SK-N-SH (cell line): ENCODE measurements around the gene PRKAB1. TPM values are rescaled to one million over a fixed set of nuclear protein-coding genes. Genes with fewer than 3 reads are reported as not detected.

Experiments
- CTCF ChIA-PET: fragments of 300-600, 350-600 bp; formaldehyde crosslinking; extraction: SDS; loops from one replicate; lab custom pipeline; 2021; lab: Yijun Ruan, JAX
- POLR2A ChIA-PET: fragments of 350-600 bp; sonication (Branson Sonifier 250); formaldehyde crosslinking; extraction: SDS; loops from one replicate; lab custom pipeline; 2020; ENCODE audit warnings: antibody characterized with exemption, inconsistent platforms; lab: Yijun Ruan, JAX
- DNase-seq: peaks from one replicate; pipeline ENCODE4 v3.0.0; 2012
- H2AFZ ChIP-seq: fragments of 200-600 bp; sonication (generic); 2 replicates; pipeline ENCODE4 v1.8.1; 2016; ENCODE audit warnings: antibody characterized with exemption, mild to moderate bottlenecking, low read depth
- H3F3A ChIP-seq: fragments of 200-600 bp; sonication (generic); replicated peaks from 2 replicates; pipeline ENCODE3; 2016; ENCODE audit warnings: antibody characterized with exemption, mild to moderate bottlenecking; ENCODE audit not compliant: insufficient read depth
- H3K27ac ChIP-seq, 2 experiments: fragments of 200-500 bp in 1 of 2; fragments of 200-600 bp in 1 of 2; sonication (Bioruptor generic) in 1 of 2; sonication (generic), shearing (Covaris generic) in 1 of 2; 2 replicates each; pipeline versions ENCODE4 v1.5.1 to v1.6.1; 2014 to 2016; ENCODE audit warnings: low read depth in 2 of 2, inconsistent platforms in 1 of 2, low read length in 1 of 2, mild to moderate bottlenecking in 1 of 2, mixed read lengths in 1 of 2
- H3K27me3 ChIP-seq: fragments of 200-600 bp; sonication (generic), shearing (Covaris generic); 2 replicates; pipeline ENCODE4 v1.6.1; 2016; ENCODE audit warnings: mixed run types; ENCODE audit not compliant: insufficient read depth
- H3K36me3 ChIP-seq, 2 experiments: fragments of 200-500 bp in 1 of 2; fragments of 200-600 bp in 1 of 2; sonication (Bioruptor generic) in 1 of 2; sonication (generic) in 1 of 2; replicated peaks in 1 of 2; 2 replicates each; pipeline versions ENCODE3 to v1.5.1; 2014 to 2016; ENCODE audit warnings: low read length in 1 of 2, mild to moderate bottlenecking in 1 of 2; ENCODE audit not compliant: insufficient read depth in 2 of 2, control insufficient read depth in 1 of 2
- H3K4me1 ChIP-seq, 2 experiments: fragments of 200-500 bp in 1 of 2; fragments of 200-600 bp in 1 of 2; sonication (Bioruptor generic) in 1 of 2; sonication (generic), shearing (Covaris generic) in 1 of 2; 2 replicates each; pipeline versions ENCODE4 v1.5.1 to v1.6.1; 2014 to 2016; ENCODE audit warnings: low read depth in 1 of 2, low read length in 1 of 2, mixed run types in 1 of 2; ENCODE audit not compliant: insufficient read depth in 2 of 2, control insufficient read depth in 1 of 2
- H3K4me2 ChIP-seq: fragments of 200-600 bp; sonication (generic), shearing (Covaris generic); 2 replicates; pipeline ENCODE4 v1.6.1; 2017; ENCODE audit warnings: mixed run types
- H3K4me3 ChIP-seq, 2 experiments: fragments of 200-500 bp in 1 of 2; fragments of 200-600 bp in 1 of 2; sonication (Bioruptor generic) in 1 of 2; sonication (generic), shearing (Covaris generic) in 1 of 2; 2 replicates each; pipeline versions ENCODE4 v1.5.1 to v1.8.1; 2014 to 2016; ENCODE audit warnings: low read depth in 2 of 2, inconsistent platforms in 1 of 2, low read length in 1 of 2, mild to moderate bottlenecking in 1 of 2, mixed read lengths in 1 of 2, moderate library complexity in 1 of 2
- H3K79me2 ChIP-seq: fragments of 200-600 bp; sonication (generic); 2 replicates; pipeline ENCODE4 v1.8.1; 2017; ENCODE audit warnings: mild to moderate bottlenecking; ENCODE audit not compliant: insufficient read depth
- H3K9ac ChIP-seq: fragments of 200-600 bp; sonication (generic); 2 replicates; pipeline ENCODE4 v1.6.1; 2017; ENCODE audit warnings: mixed run types
- H3K9me2 ChIP-seq: fragments of 200-600 bp; sonication (generic); 2 replicates; pipeline ENCODE4 v1.6.1; 2017; ENCODE audit warnings: mixed run types
- H3K9me3 ChIP-seq: fragments of 200-600 bp; sonication (generic); 2 replicates; pipeline ENCODE4 v1.6.1; 2017; ENCODE audit warnings: mixed run types, mild to moderate bottlenecking, moderate library complexity
- H4K20me1 ChIP-seq: fragments of 200-600 bp; sonication (generic); 2 replicates; pipeline ENCODE4 v1.6.1; 2017; ENCODE audit warnings: mild to moderate bottlenecking, mixed run types; ENCODE audit not compliant: insufficient read depth
- EZH2phosphoT487 ChIP-seq: fragments of 200-600 bp; sonication (generic); IDR thresholded peaks from 2 replicates; pipeline ENCODE4 v1.6.1; 2017; ENCODE audit warnings: low read depth, mixed run types, mild to moderate bottlenecking, antibody characterized with exemption, moderate library complexity, borderline replicate concordance
- FOXJ3 ChIP-seq: sonication (generic); formaldehyde crosslinking; IDR thresholded peaks from 2 replicates; pipeline ENCODE4 v1.5.1; 2020; ENCODE audit warnings: mild to moderate bottlenecking, missing genetic modification reagents
- FOXM1 ChIP-seq: IDR thresholded peaks from 2 replicates; pipeline ENCODE4 v1.4.0; 2012; ENCODE audit warnings: low read depth, mild to moderate bottlenecking
- GABPA ChIP-seq: IDR thresholded peaks from 2 replicates; pipeline ENCODE4 v1.4.0; 2012; ENCODE audit warnings: low read depth, mild to moderate bottlenecking
- GATA2 ChIP-seq: sonication (generic); formaldehyde crosslinking; IDR thresholded peaks from 2 replicates; pipeline ENCODE4 v1.5.0; 2020; ENCODE audit warnings: mild to moderate bottlenecking, missing genetic modification reagents
- JUND ChIP-seq: IDR thresholded peaks from 2 replicates; pipeline ENCODE4 v1.4.0; 2012
- NFIC ChIP-seq: IDR thresholded peaks from 2 replicates; pipeline ENCODE4 v1.4.0; 2012; ENCODE audit warnings: borderline replicate concordance
- POLR2AphosphoS5 ChIP-seq: IDR thresholded peaks from 2 replicates; pipeline ENCODE4 v1.6.1; 2012; ENCODE audit warnings: low read depth, low read length
- RAD21 ChIP-seq: IDR thresholded peaks from 2 replicates; pipeline ENCODE4 v1.6.1; 2012; ENCODE audit warnings: mild to moderate bottlenecking, low read length
- RXRA ChIP-seq: IDR thresholded peaks from 2 replicates; pipeline ENCODE4 v1.4.0; 2012; ENCODE audit warnings: low read depth, mild to moderate bottlenecking, borderline replicate concordance
- SIN3A ChIP-seq: IDR thresholded peaks from 2 replicates; pipeline ENCODE4 v1.6.1; 2012; ENCODE audit warnings: low read depth, mild to moderate bottlenecking, low read length, moderate library complexity, borderline replicate concordance
- WGBS: methylation state at CpG from one replicate; pipeline ENCODE4 v1.1.6; 2017; ENCODE audit warnings: low lambda C conversion rate; 5-methylcytosine and 5-hydroxymethylcytosine counted together
- polyA plus RNA-seq, 3 experiments: library from polyadenylated mRNA; depleted of rRNA; stranded (reverse); fragments of >200 nt; gene quantifications; 2 replicates each; pipeline ENCODE4 v1.2.3, GENCODE V29; 2012
- TF ChIP-seq, protein P1 (sequence below): fragments of 200-600 bp; sonication (generic); IDR thresholded peaks from 2 replicates; pipeline ENCODE4 v1.6.1; 2017; ENCODE audit warnings: antibody characterized with exemption, mild to moderate bottlenecking, moderate library complexity
- TF ChIP-seq, protein P2 (sequence below): IDR thresholded peaks from 2 replicates; pipeline ENCODE4 v1.6.1; 2012; ENCODE audit warnings: mild to moderate bottlenecking, low read depth, low read length, moderate library complexity
- TF ChIP-seq, protein P3 (sequence below): fragments of 150-350 bp; IDR thresholded peaks from 2 replicates; pipeline ENCODE4 v1.6.1; 2017; ENCODE audit warnings: antibody characterized with exemption, low read length, low read depth, borderline replicate concordance
- TF ChIP-seq, protein P4 (sequence below): IDR thresholded peaks from 2 replicates; pipeline ENCODE4 v1.4.0; 2012; ENCODE audit warnings: low read depth, borderline replicate concordance
- TF ChIP-seq, protein P5 (sequence below): IDR thresholded peaks from 2 replicates; pipeline ENCODE4 v1.4.0; 2012; ENCODE audit warnings: low read depth

The PRKAB1 gene
- polyA plus RNA-seq, 1 of the 3 experiments (the other 2 are of a cell fraction), result 28.9 TPM

DNA sequence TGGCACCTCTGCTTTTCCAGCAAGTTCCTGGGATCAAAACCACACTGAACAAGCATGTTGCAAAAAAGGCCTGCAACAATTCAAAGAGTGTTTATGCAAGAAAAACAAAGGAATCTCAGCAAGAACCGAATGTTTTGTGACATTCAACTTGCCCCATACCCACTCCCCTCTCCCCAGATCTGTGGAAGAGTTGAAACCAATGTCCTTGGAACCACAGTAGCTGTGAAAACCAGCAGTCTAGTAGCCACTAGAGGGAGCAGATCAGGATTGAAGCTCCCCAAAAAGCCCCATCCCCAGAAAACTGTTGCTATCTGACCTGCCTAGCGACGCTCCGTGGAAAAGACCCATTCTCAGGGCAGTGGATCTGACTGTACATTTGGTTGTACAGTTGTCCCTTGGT, 27.1 kb downstream of the PRKAB1 start:
- TF ChIP-seq EZH2phosphoT487, result no peak
- TF ChIP-seq, protein P1, sequence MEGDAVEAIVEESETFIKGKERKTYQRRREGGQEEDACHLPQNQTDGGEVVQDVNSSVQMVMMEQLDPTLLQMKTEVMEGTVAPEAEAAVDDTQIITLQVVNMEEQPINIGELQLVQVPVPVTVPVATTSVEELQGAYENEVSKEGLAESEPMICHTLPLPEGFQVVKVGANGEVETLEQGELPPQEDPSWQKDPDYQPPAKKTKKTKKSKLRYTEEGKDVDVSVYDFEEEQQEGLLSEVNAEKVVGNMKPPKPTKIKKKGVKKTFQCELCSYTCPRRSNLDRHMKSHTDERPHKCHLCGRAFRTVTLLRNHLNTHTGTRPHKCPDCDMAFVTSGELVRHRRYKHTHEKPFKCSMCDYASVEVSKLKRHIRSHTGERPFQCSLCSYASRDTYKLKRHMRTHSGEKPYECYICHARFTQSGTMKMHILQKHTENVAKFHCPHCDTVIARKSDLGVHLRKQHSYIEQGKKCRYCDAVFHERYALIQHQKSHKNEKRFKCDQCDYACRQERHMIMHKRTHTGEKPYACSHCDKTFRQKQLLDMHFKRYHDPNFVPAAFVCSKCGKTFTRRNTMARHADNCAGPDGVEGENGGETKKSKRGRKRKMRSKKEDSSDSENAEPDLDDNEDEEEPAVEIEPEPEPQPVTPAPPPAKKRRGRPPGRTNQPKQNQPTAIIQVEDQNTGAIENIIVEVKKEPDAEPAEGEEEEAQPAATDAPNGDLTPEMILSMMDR, result peak; percentile 59
- TF ChIP-seq, protein P2, sequence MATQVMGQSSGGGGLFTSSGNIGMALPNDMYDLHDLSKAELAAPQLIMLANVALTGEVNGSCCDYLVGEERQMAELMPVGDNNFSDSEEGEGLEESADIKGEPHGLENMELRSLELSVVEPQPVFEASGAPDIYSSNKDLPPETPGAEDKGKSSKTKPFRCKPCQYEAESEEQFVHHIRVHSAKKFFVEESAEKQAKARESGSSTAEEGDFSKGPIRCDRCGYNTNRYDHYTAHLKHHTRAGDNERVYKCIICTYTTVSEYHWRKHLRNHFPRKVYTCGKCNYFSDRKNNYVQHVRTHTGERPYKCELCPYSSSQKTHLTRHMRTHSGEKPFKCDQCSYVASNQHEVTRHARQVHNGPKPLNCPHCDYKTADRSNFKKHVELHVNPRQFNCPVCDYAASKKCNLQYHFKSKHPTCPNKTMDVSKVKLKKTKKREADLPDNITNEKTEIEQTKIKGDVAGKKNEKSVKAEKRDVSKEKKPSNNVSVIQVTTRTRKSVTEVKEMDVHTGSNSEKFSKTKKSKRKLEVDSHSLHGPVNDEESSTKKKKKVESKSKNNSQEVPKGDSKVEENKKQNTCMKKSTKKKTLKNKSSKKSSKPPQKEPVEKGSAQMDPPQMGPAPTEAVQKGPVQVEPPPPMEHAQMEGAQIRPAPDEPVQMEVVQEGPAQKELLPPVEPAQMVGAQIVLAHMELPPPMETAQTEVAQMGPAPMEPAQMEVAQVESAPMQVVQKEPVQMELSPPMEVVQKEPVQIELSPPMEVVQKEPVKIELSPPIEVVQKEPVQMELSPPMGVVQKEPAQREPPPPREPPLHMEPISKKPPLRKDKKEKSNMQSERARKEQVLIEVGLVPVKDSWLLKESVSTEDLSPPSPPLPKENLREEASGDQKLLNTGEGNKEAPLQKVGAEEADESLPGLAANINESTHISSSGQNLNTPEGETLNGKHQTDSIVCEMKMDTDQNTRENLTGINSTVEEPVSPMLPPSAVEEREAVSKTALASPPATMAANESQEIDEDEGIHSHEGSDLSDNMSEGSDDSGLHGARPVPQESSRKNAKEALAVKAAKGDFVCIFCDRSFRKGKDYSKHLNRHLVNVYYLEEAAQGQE, result no peak
- TF ChIP-seq RAD21, result 0 out of 2 replicates have a peak, but pooled peaks have one; percentile 22
- CTCF ChIA-PET, result interaction anchor here (0.7 to 2.9 kb wide), 18 partner anchors 9 to 208 kb away, joined by 3 to 23 read pairs (median 4); partner anchors contain the start of gene PRKAB1
- WGBS, result 84% methylated on average over 4 of the region's 4 CpGs

DNA sequence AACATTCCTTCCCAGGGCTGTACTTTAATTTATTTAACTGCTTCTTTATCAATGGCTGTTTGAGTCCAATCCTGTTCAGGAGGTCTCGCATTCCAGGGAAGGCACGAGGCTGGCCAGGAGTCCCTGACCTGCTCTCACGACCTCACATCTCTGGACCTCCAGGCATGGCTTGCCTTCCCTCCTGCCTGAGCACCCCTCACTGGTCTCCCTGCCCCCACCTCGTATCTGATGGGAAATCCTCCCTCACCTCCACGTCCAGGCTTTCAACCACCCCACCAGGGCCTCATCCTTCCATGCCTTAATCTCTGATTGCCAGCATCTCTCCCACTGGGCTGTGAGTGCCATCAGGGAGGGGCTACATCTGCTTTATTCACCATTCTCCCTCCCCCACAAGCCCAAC, 29.0 kb downstream of the PRKAB1 start:
- Histone ChIP-seq H3K4me3 (no peak overlapping the region), H3K4me1 (peaks cover 18 to 20% of the 10 kb centered on the region in 2 experiments), H3K9me3 (no peaks in the 10 kb centered on the region), H3K36me3 (no peaks in the 10 kb centered on the region), H3F3A (peaks cover 20% of the 10 kb centered on the region), H3K9me2 (no peaks in the 10 kb centered on the region), H2AFZ (no peak overlapping the region), H3K27ac (no peak overlapping the region), H3K79me2 (no peaks in the 10 kb centered on the region), H4K20me1 (peaks cover 4% of the 10 kb centered on the region; the same call in 1 of the 2 replicates), H3K4me2 (no peak overlapping the region), H3K27me3 (no peaks in the 10 kb centered on the region), H3K9ac (no peak overlapping the region)
- TF ChIP-seq, protein P3, sequence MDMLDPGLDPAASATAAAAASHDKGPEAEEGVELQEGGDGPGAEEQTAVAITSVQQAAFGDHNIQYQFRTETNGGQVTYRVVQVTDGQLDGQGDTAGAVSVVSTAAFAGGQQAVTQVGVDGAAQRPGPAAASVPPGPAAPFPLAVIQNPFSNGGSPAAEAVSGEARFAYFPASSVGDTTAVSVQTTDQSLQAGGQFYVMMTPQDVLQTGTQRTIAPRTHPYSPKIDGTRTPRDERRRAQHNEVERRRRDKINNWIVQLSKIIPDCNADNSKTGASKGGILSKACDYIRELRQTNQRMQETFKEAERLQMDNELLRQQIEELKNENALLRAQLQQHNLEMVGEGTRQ, result no peak
- TF ChIP-seq, protein P4, sequence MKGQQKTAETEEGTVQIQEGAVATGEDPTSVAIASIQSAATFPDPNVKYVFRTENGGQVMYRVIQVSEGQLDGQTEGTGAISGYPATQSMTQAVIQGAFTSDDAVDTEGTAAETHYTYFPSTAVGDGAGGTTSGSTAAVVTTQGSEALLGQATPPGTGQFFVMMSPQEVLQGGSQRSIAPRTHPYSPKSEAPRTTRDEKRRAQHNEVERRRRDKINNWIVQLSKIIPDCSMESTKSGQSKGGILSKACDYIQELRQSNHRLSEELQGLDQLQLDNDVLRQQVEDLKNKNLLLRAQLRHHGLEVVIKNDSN, result no peak
- TF ChIP-seq, protein P5, sequence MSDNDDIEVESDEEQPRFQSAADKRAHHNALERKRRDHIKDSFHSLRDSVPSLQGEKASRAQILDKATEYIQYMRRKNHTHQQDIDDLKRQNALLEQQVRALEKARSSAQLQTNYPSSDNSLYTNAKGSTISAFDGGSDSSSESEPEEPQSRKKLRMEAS, result no peak
- TF ChIP-seq FOXM1 (no peak), FOXJ3 (CRISPR knock-in tag) (no peak), JUND (no peak), NFIC (no peak), RAD21 (no peak), RXRA (no peak), EZH2phosphoT487 (no peak), POLR2AphosphoS5 (no peak), GATA2 (no peak), GABPA (no peak), SIN3A (no peak)
- TF ChIP-seq, protein P1, result no peak
- 91% methylated on average over 5 of the region's 5 CpGs for WGBS
- ChIA-PET CTCF (no interaction called here), POLR2A (no interaction called here)
- no peak for DNase-seq

More for the DNA sequence above, 27.1 kb downstream of the PRKAB1 start:
- no peak overlapping the region for H3K9ac ChIP-seq
- no peaks in the 10 kb centered on the region for H3K36me3 ChIP-seq
- H3K27ac ChIP-seq, result no peak overlapping the region
- H3K4me2 ChIP-seq, result no peak overlapping the region
- H3K4me1 ChIP-seq, result peaks cover 18 to 20% of the 10 kb centered on the region in 2 experiments
- no peak overlapping the region for H3K4me3 ChIP-seq
- peaks cover 4% of the 10 kb centered on the region; the same call in 1 of the 2 replicates for H4K20me1 ChIP-seq
- peak; percentile 37 for DNase-seq
- no peaks in the 10 kb centered on the region for H3K9me3 ChIP-seq
- no peaks in the 10 kb centered on the region for H3K9me2 ChIP-seq
- no peaks in the 10 kb centered on the region for H3K79me2 ChIP-seq
- POLR2A ChIA-PET, result no interaction called here
- no peak overlapping the region for H2AFZ ChIP-seq
- H3F3A ChIP-seq, result peaks cover 20% of the 10 kb centered on the region
- H3K27me3 ChIP-seq, result no peaks in the 10 kb centered on the region
